Measurements from ENCODE around the gene ARID3A. TPM values are rescaled to one million over a fixed set of nuclear protein-coding genes. Genes with fewer than 3 reads are reported as not detected.

The ARID3A gene
- total and polyA plus RNA-seq, 2 of the 13 experiments (the other 11 are each of a cell fraction or from before 2014, with no cell fraction given): 71.3 to 77.9 TPM

DNA sequence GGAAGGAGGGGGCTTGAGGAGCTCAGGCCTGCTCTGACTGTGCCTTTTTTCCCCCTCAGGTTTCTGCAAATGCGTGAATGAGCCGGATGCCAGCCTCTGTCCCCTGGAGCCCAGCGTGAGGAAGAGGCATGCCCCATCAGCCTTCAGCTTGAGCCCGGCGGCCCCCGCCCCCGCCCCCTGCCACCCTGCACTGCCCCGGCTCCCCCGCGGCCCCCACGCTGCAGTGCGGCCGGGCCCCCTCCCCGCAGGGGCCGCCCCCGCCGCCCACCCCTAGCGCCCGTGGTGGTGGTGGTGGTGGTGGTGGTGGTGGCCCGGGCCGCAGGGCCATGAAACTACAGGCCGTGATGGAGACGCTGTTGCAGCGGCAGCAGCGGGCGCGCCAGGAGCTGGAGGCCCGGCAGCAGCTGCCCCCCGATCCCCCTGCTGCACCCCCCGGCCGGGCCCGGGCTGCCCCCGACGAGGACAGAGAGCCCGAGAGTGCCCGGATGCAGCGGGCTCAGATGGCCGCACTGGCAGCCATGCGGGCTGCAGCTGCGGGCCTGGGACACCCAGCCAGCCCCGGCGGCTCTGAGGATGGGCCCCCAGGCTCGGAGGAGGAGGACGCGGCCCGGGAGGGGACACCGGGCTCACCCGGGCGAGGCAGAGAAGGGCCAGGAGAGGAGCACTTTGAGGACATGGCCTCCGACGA is 3.5 kb downstream of the ARID3A start:
- no peak overlapping the region for H3K9ac ChIP-seq (ENCODE audit: insufficient read depth, low read depth, low read length)
- in situ Hi-C loops (cut with HindIII; ENCODE audit: extremely low pct_ligation_motif_present, low pct_unique_long_range_greater_than_20kb) (loop anchor here (5.0 kb wide), 1 partner anchor 33 kb away; no protein-coding TSS in a partner anchor), intact Hi-C loops (cut with micrococcal nuclease; ENCODE audit: unreplicated experiment) (loop anchor here (10.0 kb wide), 1 partner anchor 265 kb away; the partner anchor contains the start of gene RNF126)
- FAIRE-seq (no peak), DNase-seq (ENCODE audit: low spot score) (no peak), ATAC-seq (no peak)
- CTCF ChIA-PET (ENCODE audit: low intra/inter-chr PET ratio, low total read pairs): no interaction called here
- TF ChIP-seq RBFOX2 (IDR thresholded peaks at IDR 0.05; ENCODE audit: low read depth, low read length) (peak; percentile 79), AGO2 (optimal IDR thresholded peaks at IDR 0.05; ENCODE audit: low read depth, low read length) (peak; percentile 79), ZNF766 (CRISPR knock-in tag; IDR thresholded peaks at IDR 0.05; ENCODE audit: borderline replicate concordance) (no peak), RBM22 (optimal IDR thresholded peaks at IDR 0.05; ENCODE audit: low read length) (peak; percentile 43)
- H3K79me2 ChIP-seq (ENCODE audit: insufficient read depth, low read length): peaks cover 77% of the 10 kb centered on the region
- no peaks in the 10 kb centered on the region for H3K9me3 ChIP-seq (ENCODE audit: low read length)
- peaks cover 21% of the 10 kb centered on the region; the same call in 1 of the 2 replicates for H4K20me1 ChIP-seq (ENCODE audit: insufficient read depth, low read length)
- no TSS peak for BruUV-seq (replicated peaks)
- no peak overlapping the region for H2AFZ ChIP-seq (ENCODE audit: low read length)
- POLR2A ChIA-PET: interaction anchor here (1.5 to 5.6 kb wide), 2 partner anchors 23 to 31 kb away, joined by 3 to 50 read pairs; no protein-coding TSS in a partner anchor
- peak overlapping the region; percentile 93; the same call in 1 of the 2 replicates for H3K4me2 ChIP-seq (ENCODE audit: low read depth, low read length)
- peaks cover 65% of the 10 kb centered on the region for H3K4me1 ChIP-seq (ENCODE audit: insufficient read depth, low read length)
- WGBS (ENCODE audit: low lambda C conversion rate): 100% methylated on average over 19 of the region's 51 CpGs
- H3K4me3 ChIP-seq (replicated peaks in 1 of 3; ENCODE audit: insufficient read depth in 1 of 3, low read depth in 2 of 3, low read length in 3 of 3): peak overlapping the region in 1 of 3 experiments; percentile 96; a peak in 1 of 6 replicates
- H3K27me3 ChIP-seq (ENCODE audit: control insufficient read depth in 1 of 2, insufficient read depth in 2 of 2, low read length in 2 of 2): no peaks in the 10 kb centered on the region
- peaks cover 11 to 41% of the 10 kb centered on the region in 2 experiments; a peak in 4 of 5 replicates for H3K36me3 ChIP-seq (replicated peaks in 1 of 2; ENCODE audit: control insufficient read depth in 1 of 2, insufficient read depth in 2 of 2, low read length in 2 of 2)
- H3K27ac ChIP-seq (ENCODE audit: extremely low read length, insufficient read depth, low read length): peak overlapping the region; percentile 46

DNA sequence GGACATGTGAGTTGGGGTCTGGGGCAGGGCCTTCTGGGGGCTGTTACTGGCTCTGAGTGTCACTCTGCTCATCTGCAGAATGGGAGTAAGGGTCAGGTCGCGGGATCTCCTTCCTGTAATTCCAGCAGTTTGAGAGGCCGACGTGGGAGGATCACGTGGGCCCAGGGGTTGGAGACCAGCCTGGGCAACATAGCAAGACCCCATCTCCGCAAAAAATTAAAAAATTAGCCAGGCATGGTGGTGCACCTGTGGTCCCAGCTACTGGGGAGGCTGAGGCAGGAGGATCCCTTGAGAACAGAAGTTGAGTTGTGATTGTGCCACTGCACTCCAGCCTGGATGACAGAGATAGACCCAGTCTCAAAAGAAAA is 4.0 kb downstream of the ARID3A start:
- H3K79me2 ChIP-seq (ENCODE audit: insufficient read depth, low read length): peaks cover 76% of the 10 kb centered on the region
- no peaks in the 10 kb centered on the region for H3K9me3 ChIP-seq (ENCODE audit: low read length)
- ChIA-PET CTCF (ENCODE audit: low intra/inter-chr PET ratio, low total read pairs) (no interaction called here), POLR2A (interaction anchor here (1.5 to 5.6 kb wide), 2 partner anchors 23 to 31 kb away, joined by 3 to 50 read pairs; no protein-coding TSS in a partner anchor)
- ATAC-seq (no peak), DNase-seq (ENCODE audit: low spot score) (no peak), FAIRE-seq (no peak)
- H4K20me1 ChIP-seq (ENCODE audit: insufficient read depth, low read length): peaks cover 25% of the 10 kb centered on the region; the same call in 1 of the 2 replicates
- TF ChIP-seq, protein P1, sequence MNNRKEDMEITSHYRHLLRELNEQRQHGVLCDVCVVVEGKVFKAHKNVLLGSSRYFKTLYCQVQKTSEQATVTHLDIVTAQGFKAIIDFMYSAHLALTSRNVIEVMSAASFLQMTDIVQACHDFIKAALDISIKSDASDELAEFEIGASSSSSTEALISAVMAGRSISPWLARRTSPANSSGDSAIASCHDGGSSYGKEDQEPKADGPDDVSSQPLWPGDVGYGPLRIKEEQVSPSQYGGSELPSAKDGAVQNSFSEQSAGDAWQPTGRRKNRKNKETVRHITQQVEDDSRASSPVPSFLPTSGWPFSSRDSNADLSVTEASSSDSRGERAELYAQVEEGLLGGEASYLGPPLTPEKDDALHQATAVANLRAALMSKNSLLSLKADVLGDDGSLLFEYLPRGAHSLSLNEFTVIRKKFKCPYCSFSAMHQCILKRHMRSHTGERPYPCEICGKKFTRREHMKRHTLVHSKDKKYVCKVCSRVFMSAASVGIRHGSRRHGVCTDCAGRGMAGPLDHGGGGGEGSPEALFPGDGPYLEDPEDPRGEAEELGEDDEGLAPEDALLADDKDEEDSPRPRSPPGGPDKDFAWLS (CRISPR knock-in tag; IDR thresholded peaks at IDR 0.05; ENCODE audit: borderline replicate concordance): no peak
- TF ChIP-seq ZNF121 (CRISPR knock-in tag; IDR thresholded peaks at IDR 0.05): peak; percentile 93
- TF ChIP-seq PAF1 (CRISPR knock-in tag; IDR thresholded peaks at IDR 0.05): 0 out of 2 replicates have a peak, but pooled peaks have one; percentile 6
- TF ChIP-seq AGO2 (optimal IDR thresholded peaks at IDR 0.05; ENCODE audit: low read depth, low read length): peak; percentile 7
- in situ Hi-C loops (cut with HindIII; ENCODE audit: extremely low pct_ligation_motif_present, low pct_unique_long_range_greater_than_20kb): loop anchor here (5.0 kb wide), 1 partner anchor 32 kb away; no protein-coding TSS in a partner anchor
- no peak overlapping the region for H2AFZ ChIP-seq (ENCODE audit: low read length)
- H3K9ac ChIP-seq (ENCODE audit: insufficient read depth, low read depth, low read length): no peak overlapping the region
- H3K4me2 ChIP-seq (ENCODE audit: low read depth, low read length): no peak overlapping the region
- no peak overlapping the region for H3K27ac ChIP-seq (ENCODE audit: extremely low read length, insufficient read depth, low read length)
- WGBS (ENCODE audit: low lambda C conversion rate): 95% methylated on average over 6 of the region's 6 CpGs
- peaks cover 11 to 41% of the 10 kb centered on the region in 2 experiments; a peak in 4 of 5 replicates for H3K36me3 ChIP-seq (replicated peaks in 1 of 2; ENCODE audit: control insufficient read depth in 1 of 2, insufficient read depth in 2 of 2, low read length in 2 of 2)
- H3K27me3 ChIP-seq (ENCODE audit: control insufficient read depth in 1 of 2, insufficient read depth in 2 of 2, low read length in 2 of 2): no peaks in the 10 kb centered on the region
- no peak overlapping the region; a peak in 1 of 6 replicates for H3K4me3 ChIP-seq (replicated peaks in 1 of 3; ENCODE audit: insufficient read depth in 1 of 3, low read depth in 2 of 3, low read length in 3 of 3)
- no TSS peak for BruUV-seq (replicated peaks)
- intact Hi-C loops (cut with micrococcal nuclease; ENCODE audit: unreplicated experiment): loop anchor here (10.0 kb wide), 1 partner anchor 265 kb away; the partner anchor contains the start of gene RNF126
- peaks cover 68% of the 10 kb centered on the region for H3K4me1 ChIP-seq (ENCODE audit: insufficient read depth, low read length)

Data from HepG2 (cell line).